ENCODE results near the gene TSPAN17. TPM values are rescaled to one million over a fixed set of nuclear protein-coding genes. Genes with fewer than 3 reads are reported as not detected.

Gene TSPAN17
- total RNA-seq, 1 experiment from 2014 or later: 50.1 TPM

DNA sequence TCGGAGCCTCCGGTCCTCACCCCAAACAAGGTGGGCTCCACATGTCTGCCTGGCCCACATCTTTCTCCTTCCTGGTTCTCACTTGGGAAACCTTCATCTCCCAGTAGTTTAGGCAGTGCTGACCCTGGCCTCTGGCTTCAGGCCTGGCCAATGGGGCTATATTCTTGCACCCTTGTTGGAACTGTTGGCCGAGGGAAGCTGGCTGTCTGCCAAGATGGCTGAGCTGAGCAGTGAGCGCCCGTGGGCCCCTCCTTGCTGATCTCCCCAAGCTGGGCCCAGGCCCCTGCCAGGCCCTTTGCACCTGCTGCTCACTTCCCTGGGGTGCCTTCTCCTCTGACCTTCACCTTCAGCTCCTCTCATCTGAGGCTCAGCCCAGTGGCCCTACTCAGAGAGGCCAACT, 31.3 kb downstream of the TSPAN17 start:
- intact Hi-C loops (cut with micrococcal nuclease): loop anchor here (5.0 kb wide), 1 partner anchor 269 kb away; no protein-coding TSS in a partner anchor
- peaks cover 8% of the 10 kb centered on the region; the same call in 1 of the 2 replicates for H3K27me3 ChIP-seq (ENCODE audit: insufficient read depth, low read length)

More for the DNA sequence above, 31.3 kb downstream of the TSPAN17 start:
- ChIA-PET POLR2A (no interaction called here), RAD21 (ENCODE audit: low non-redundant PET in 1 of 2, low total read pairs in 2 of 2, uncharacterized antibody in 2 of 2, unreplicated experiment in 2 of 2) (no interaction called here), CTCF (no interaction called here)
- Histone ChIP-seq H3K79me2 (ENCODE audit: insufficient read depth, low read length) (no peaks in the 10 kb centered on the region), H3K4me2 (ENCODE audit: low read length) (no peak overlapping the region), H3K4me3 (replicated peaks in 1 of 2; ENCODE audit: low read depth in 1 of 2, low read length in 2 of 2) (no peak overlapping the region), H2AFZ (ENCODE audit: low read depth, low read length, poor library complexity, severe bottlenecking) (no peak overlapping the region), H3K27ac (ENCODE audit: low read depth, low read length) (no peak overlapping the region), H3K9me3 (ENCODE audit: control insufficient read depth in 1 of 2, insufficient read depth in 1 of 2, low read depth in 1 of 2, low read length in 2 of 2) (no peaks in the 10 kb centered on the region), H3K36me3 (ENCODE audit: control insufficient read depth in 1 of 2, insufficient read depth in 2 of 2, low read length in 2 of 2) (no peaks in the 10 kb centered on the region), H3K4me1 (ENCODE audit: control insufficient read depth in 1 of 2, insufficient read depth in 2 of 2, low read length in 2 of 2) (peaks cover 7 to 16% of the 10 kb centered on the region in 2 experiments), H3K9ac (ENCODE audit: low read length) (no peak overlapping the region), H3K9me2 (ENCODE audit: insufficient read depth) (no peaks in the 10 kb centered on the region), H4K20me1 (ENCODE audit: insufficient read depth) (no peaks in the 10 kb centered on the region)
- no peak for DNase-seq (ENCODE audit: low read depth, low spot score)
- no TSS peak for BruUV-seq (replicated peaks)
- TF ChIP-seq CEBPB (IDR thresholded peaks at IDR 0.05; ENCODE audit: low read depth) (no peak), POLR2A (IDR thresholded peaks at IDR 0.05; ENCODE audit: borderline replicate concordance, extremely low read depth, insufficient read depth, insufficient read length) (no peak), RAD21 (IDR thresholded peaks at IDR 0.05; ENCODE audit: low read depth) (no peak), SP1 (IDR thresholded peaks at IDR 0.05; ENCODE audit: low read depth) (no peak), SIN3A (IDR thresholded peaks at IDR 0.05; ENCODE audit: low read depth) (no peak), TCF7L2 (IDR thresholded peaks at IDR 0.05; ENCODE audit: borderline replicate concordance, extremely low read depth, insufficient read depth, insufficient read length) (no peak), EZH2 (IDR thresholded peaks at IDR 0.05) (no peak), ELF1 (IDR thresholded peaks at IDR 0.05; ENCODE audit: borderline replicate concordance, low read depth) (no peak), POLR2AphosphoS5 (IDR thresholded peaks at IDR 0.05; ENCODE audit: low read depth, low read length) (no peak)
- TF ChIP-seq, protein P1, sequence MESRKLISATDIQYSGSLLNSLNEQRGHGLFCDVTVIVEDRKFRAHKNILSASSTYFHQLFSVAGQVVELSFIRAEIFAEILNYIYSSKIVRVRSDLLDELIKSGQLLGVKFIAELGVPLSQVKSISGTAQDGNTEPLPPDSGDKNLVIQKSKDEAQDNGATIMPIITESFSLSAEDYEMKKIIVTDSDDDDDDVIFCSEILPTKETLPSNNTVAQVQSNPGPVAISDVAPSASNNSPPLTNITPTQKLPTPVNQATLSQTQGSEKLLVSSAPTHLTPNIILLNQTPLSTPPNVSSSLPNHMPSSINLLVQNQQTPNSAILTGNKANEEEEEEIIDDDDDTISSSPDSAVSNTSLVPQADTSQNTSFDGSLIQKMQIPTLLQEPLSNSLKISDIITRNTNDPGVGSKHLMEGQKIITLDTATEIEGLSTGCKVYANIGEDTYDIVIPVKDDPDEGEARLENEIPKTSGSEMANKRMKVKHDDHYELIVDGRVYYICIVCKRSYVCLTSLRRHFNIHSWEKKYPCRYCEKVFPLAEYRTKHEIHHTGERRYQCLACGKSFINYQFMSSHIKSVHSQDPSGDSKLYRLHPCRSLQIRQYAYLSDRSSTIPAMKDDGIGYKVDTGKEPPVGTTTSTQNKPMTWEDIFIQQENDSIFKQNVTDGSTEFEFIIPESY (IDR thresholded peaks at IDR 0.05; ENCODE audit: extremely low read depth, insufficient replicate concordance, low read length): no peak
- TF ChIP-seq, protein P2, sequence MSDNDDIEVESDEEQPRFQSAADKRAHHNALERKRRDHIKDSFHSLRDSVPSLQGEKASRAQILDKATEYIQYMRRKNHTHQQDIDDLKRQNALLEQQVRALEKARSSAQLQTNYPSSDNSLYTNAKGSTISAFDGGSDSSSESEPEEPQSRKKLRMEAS (IDR thresholded peaks at IDR 0.05): no peak
- TF ChIP-seq, protein P3, sequence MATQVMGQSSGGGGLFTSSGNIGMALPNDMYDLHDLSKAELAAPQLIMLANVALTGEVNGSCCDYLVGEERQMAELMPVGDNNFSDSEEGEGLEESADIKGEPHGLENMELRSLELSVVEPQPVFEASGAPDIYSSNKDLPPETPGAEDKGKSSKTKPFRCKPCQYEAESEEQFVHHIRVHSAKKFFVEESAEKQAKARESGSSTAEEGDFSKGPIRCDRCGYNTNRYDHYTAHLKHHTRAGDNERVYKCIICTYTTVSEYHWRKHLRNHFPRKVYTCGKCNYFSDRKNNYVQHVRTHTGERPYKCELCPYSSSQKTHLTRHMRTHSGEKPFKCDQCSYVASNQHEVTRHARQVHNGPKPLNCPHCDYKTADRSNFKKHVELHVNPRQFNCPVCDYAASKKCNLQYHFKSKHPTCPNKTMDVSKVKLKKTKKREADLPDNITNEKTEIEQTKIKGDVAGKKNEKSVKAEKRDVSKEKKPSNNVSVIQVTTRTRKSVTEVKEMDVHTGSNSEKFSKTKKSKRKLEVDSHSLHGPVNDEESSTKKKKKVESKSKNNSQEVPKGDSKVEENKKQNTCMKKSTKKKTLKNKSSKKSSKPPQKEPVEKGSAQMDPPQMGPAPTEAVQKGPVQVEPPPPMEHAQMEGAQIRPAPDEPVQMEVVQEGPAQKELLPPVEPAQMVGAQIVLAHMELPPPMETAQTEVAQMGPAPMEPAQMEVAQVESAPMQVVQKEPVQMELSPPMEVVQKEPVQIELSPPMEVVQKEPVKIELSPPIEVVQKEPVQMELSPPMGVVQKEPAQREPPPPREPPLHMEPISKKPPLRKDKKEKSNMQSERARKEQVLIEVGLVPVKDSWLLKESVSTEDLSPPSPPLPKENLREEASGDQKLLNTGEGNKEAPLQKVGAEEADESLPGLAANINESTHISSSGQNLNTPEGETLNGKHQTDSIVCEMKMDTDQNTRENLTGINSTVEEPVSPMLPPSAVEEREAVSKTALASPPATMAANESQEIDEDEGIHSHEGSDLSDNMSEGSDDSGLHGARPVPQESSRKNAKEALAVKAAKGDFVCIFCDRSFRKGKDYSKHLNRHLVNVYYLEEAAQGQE (IDR thresholded peaks at IDR 0.05; ENCODE audit: low read depth): no peak
- TF ChIP-seq, protein P4, sequence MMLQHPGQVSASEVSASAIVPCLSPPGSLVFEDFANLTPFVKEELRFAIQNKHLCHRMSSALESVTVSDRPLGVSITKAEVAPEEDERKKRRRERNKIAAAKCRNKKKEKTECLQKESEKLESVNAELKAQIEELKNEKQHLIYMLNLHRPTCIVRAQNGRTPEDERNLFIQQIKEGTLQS (IDR thresholded peaks at IDR 0.05): no peak
- ATAC-seq: no peak

All from HCT116 (cell line).